SK-N-MC (cell line): ENCODE data around the gene HOXB7.

Source experiments
- DNase-seq: peaks from one replicate; pipeline ENCODE4 v3.0.0-alpha.2; 2011; ENCODE audit warnings: low read depth, low spot score
- H3K27ac ChIP-seq: fragments of 200-600 bp; sonication (generic); 2 replicates; pipeline ENCODE4 v1.5.1; 2016; ENCODE audit warnings: mixed run types
- H3K36me3 ChIP-seq: fragments of 200-600 bp; sonication (generic); 2 replicates; pipeline ENCODE4 v1.6.1; 2017; ENCODE audit warnings: antibody characterized with exemption, low read length, mixed read lengths; ENCODE audit not compliant: insufficient read depth
- H3K4me3 ChIP-seq: fragments of 200-600 bp; sonication (generic); 2 replicates; pipeline ENCODE4 v1.5.1; 2016
- H3K9ac ChIP-seq: fragments of 200-600 bp; sonication (generic); 2 replicates; pipeline ENCODE4 v1.8.0; 2017; ENCODE audit warnings: mixed run types, mixed read lengths; ENCODE audit not compliant: insufficient read length
- H3K9me3 ChIP-seq: fragments of 200-600 bp; sonication (generic); 2 replicates; pipeline ENCODE4 v1.6.1; 2017; ENCODE audit warnings: low read depth, mild to moderate bottlenecking, antibody characterized with exemption, low read length, moderate library complexity, mixed read lengths
- EZH2 ChIP-seq: fragments of 200-600 bp; sonication (generic); IDR thresholded peaks from one replicate; pipeline ENCODE4 v1.6.1; 2017; ENCODE audit warnings: antibody characterized with exemption
- FOXP2 ChIP-seq: optimal IDR thresholded peaks from 2 replicates; pipeline ENCODE3; 2011; ENCODE audit warnings: mild to moderate bottlenecking, moderate library complexity; ENCODE audit not compliant: insufficient read depth; ENCODE audit errors: extremely low read length, control extremely low read depth
- POLR2AphosphoS5 ChIP-seq: IDR thresholded peaks from 2 replicates; pipeline ENCODE4 v1.6.1; 2012; ENCODE audit warnings: mild to moderate bottlenecking, low read depth, low read length, borderline replicate concordance

Gene HOXB7

DNA sequence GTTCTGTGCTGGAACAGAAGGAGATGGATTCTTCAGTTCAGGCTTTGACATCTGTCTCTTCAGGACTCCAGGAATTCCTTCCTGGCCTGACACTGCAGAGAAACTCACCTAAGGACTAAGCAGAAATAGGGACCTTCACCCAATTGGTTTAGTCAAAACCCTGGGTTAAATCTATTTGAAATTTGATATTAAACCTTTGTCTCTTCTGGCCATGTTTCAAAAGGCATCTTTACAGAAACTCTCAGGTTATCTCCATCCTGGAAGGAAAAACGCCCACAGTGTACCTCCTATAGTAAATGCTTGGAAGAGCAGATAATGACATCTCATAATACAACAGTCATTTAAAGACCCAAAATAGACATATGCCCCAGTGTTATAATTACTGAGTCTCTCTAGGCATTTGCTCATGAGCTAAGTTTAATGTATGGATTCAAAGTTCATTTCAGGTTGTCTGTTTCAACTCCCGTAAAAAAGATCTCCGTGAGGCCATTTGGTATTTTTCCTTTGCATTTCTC, 27.1 kb downstream of the HOXB7 start:
- 0 out of 2 replicates have a peak overlapping the region, but pooled peaks have one; percentile 61 for H3K27ac ChIP-seq
- no peak overlapping the region; the same call in 1 of the 2 replicates for H3K4me3 ChIP-seq

DNA sequence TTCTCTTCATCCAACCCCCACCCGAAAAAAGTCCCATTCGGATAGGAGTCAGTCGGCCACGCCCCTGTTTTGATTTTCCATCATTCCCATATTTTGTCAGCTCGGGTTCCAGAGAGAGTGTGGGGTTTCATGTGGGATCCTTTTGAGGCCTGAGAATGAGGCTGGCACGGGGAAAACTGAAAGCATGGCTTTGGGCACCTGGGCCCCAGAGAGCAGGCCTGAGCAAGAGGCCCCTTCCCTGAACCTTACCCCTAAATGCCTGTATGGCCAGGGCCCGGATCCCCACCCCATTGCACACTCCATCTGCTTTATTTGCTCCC, 28.1 kb downstream of the HOXB7 start:
- no peak overlapping the region for H3K4me3 ChIP-seq
- no peaks in the 10 kb centered on the region for H3K36me3 ChIP-seq
- H3K9ac ChIP-seq: no peak overlapping the region
- no peak overlapping the region for H3K27ac ChIP-seq
- H3K9me3 ChIP-seq: no peaks in the 10 kb centered on the region
- no peak for TF ChIP-seq FOXP2
- no peak for TF ChIP-seq EZH2
- TF ChIP-seq POLR2AphosphoS5: no peak
- DNase-seq: no peak

More for the DNA sequence above, 27.1 kb downstream of the HOXB7 start:
- no peak overlapping the region for H3K9ac ChIP-seq
- no peaks in the 10 kb centered on the region for H3K36me3 ChIP-seq
- no peak for TF ChIP-seq EZH2
- TF ChIP-seq POLR2AphosphoS5: no peak
- TF ChIP-seq FOXP2: no peak
- DNase-seq: no peak
- no peaks in the 10 kb centered on the region for H3K9me3 ChIP-seq

DNA sequence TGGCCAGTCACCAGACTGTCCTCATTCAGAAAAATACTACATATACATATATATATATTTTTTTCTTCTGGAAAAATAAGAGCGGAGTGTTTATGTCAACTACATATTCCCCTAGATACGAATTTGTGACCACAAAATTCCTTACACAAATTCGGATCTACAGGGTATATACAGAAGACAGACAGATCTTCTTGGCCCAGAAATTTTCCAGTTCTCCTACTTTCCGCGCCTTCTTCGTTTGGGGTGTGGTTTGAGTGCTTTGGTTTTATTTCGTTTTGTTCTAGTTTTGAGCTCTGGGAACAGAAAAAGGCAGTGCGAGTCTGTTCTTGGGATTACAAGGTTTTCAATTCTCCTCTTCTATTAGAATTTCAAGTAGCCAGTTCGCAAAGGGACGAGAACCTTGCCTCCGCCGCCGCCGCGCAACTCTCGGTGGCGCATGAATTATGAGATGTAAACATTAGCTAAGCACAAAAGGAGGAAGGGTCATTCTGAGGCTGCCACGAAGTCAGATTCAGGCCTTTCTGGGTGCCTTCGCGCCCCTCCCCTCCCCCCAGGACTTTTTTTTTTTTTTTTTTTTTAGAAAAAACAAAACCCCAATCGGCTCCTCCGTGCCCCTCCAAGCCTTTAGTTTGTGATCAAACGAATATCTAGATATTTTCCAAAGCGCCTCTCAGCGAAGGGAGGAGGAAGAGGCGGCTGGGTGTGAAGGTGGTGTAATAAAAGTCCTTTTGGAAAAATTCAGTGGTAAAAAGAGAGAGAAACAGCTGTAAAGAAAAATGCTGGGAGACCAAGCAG, 30.9 kb downstream of the HOXB7 start:
- no peak for TF ChIP-seq POLR2AphosphoS5
- no peak overlapping the region for H3K27ac ChIP-seq

DNA sequence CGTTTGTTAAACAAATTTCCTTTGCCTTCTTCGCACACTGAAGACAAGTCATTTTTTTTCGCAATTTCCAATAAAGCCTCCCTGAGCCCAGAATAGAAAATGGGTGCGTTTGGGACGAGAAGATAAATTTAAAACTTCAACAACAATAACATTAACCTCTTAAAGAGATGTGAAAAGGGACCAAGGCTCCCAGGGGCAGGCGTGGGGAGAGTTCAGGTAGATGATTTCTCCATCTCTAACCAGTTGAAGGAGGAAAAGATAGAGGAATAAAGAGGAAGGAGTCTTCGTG, 31.4 kb downstream of the HOXB7 start:
- H3K9me3 ChIP-seq: no peaks in the 10 kb centered on the region
- TF ChIP-seq FOXP2: no peak
- TF ChIP-seq POLR2AphosphoS5: no peak
- DNase-seq: no peak
- no peak overlapping the region for H3K9ac ChIP-seq
- H3K4me3 ChIP-seq: no peak overlapping the region
- peaks cover 6% of the 10 kb centered on the region; the same call in 1 of the 2 replicates for H3K36me3 ChIP-seq
- no peak overlapping the region for H3K27ac ChIP-seq

More for the DNA sequence above, 30.9 kb downstream of the HOXB7 start:
- H3K9ac ChIP-seq: no peak overlapping the region
- no peaks in the 10 kb centered on the region for H3K9me3 ChIP-seq
- H3K4me3 ChIP-seq: no peak overlapping the region
- no peak for DNase-seq
- peaks cover 6% of the 10 kb centered on the region; the same call in 1 of the 2 replicates for H3K36me3 ChIP-seq

DNA sequence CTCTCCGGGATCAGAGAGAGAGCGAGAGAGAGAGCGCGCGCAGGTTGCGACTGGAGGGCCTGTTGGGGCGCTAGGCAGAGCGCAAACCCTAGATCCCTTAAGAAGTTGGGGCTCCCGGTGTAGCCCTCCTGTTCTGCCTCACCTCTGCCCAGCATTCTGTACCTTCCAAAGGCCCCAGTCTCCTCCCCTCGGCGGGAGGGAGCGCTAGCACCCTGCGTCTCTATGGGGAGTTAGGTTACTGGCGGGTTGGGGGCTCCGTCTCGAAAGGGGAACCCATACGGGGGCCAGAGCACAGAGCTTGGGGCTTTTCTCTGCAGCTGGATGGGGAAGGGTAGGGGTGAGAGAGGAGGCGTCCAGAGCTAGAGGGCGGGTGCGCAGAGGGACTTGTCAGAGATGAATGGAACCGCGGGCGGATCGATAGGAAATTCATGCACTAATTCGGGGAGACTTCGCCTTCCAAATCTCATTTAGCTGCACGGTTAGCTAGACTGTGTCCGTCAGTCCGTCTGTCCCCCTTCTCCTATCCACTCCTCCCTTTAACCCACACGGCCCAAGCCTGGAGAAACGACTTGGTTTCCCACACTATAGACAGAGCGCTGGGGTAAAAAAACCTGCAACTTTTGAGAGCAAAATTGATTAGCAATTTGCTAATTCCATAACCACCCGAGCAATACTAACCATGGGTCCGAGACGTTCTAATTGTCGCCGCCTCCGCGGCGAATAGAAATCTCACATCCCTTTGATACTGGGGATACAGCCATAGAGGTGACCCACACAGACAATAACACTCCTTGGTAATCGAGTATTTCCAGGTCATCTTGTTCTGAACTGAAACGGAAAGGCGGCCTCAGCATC, 32.0 kb downstream of the HOXB7 start:
- DNase-seq: no peak
- Histone ChIP-seq H3K9me3 (no peaks in the 10 kb centered on the region), H3K27ac (no peak overlapping the region), H3K4me3 (peak overlapping the region; percentile 94), H3K9ac (peak overlapping the region; percentile 82), H3K36me3 (peaks cover 6% of the 10 kb centered on the region; the same call in 1 of the 2 replicates)
- no peak for TF ChIP-seq FOXP2
- no peak; the same call in 1 of the 2 replicates for TF ChIP-seq POLR2AphosphoS5
- TF ChIP-seq EZH2: no peak

DNA sequence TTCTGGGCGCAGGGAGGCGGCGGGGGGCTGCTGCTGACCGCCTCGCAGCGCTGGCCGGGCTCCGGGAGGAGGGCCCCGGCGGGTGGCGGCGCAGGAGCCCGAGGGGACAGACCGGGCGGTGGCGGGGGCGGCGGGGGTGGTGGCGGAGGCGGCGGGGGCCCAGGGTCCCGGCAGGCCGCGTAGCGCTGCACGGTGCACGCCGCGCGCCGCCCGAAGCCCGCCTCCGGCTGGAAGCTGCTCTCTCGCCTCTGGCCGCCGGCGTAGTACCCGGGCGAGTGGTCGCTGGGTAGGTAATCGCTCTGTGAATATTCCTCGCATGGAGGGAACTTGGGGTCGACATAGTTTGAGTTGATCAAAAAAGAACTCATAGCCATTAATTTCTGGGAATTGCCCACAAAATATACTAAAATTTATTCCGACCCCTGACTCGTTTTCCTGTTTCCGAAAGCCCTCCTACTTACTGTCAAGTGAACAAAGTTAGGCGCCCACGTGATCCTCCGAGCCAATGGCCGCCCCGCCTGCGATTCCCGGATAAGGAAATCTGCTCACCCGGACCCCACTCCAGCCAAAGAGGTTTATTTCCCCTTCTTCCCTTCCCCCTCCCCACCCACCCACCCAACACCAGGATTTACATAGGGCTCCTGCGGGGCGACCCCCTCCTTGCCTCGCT, 32.7 kb downstream of the HOXB7 start, which contains the start of gene HOXB4:
Gene HOXB4 (minus strand): TSS at position 405 of the 670 bp plus-strand sequence. CDS start 31 bp downstream, at position 374.
- TF ChIP-seq POLR2AphosphoS5: peak; percentile 38; the same call in 1 of the 2 replicates
- TF ChIP-seq EZH2: no peak
- no peak for TF ChIP-seq FOXP2
- Histone ChIP-seq H3K27ac (no peak within 1 kb of the TSS), H3K9ac (peak within 1 kb of the TSS; percentile 82), H3K4me3 (peak within 1 kb of the TSS; percentile 94), H3K9me3 (no peaks in the 10 kb centered on the region), H3K36me3 (peaks cover 6% of the 10 kb centered on the region; the same call in 1 of the 2 replicates)
- peak; percentile 28 for DNase-seq

DNA sequence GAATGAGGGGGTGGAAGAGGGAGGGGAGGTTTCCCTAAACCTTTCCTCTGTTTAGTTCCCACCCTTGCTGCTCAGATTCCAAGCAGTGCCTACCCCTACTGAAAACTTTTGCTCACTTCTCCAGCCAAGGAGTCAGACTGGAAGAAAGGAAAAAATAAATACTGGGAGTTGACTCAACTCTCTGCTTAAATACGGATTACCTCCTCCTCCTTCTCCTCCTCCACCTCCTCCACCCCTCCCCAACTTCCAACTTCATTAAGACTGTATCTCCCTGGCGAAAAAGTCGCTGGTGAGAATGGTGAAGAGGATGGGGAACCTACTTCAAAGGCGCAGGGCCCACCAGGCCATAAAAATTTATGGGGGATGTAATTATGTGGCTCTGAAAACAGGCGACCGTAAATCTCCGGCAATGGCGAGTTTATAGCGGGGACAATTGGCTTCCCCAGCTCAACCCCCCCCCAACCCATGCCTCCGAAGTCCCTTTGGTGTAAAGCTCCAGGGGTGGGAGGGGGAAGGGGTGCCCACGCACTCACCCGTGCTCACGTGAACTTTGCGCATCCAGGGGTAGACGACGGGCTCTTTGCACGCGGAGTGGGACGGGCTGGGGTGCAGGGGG, 33.4 kb downstream of the HOXB7 start:
- H3K27ac ChIP-seq: no peak overlapping the region
- TF ChIP-seq POLR2AphosphoS5: no peak
- TF ChIP-seq EZH2: no peak
- TF ChIP-seq FOXP2: no peak
- peak overlapping the region; percentile 24 for H3K9ac ChIP-seq
- H3K4me3 ChIP-seq: peak overlapping the region; percentile 94
- H3K9me3 ChIP-seq: no peaks in the 10 kb centered on the region
- peaks cover 6% of the 10 kb centered on the region; the same call in 1 of the 2 replicates for H3K36me3 ChIP-seq
- DNase-seq: no peak

DNA sequence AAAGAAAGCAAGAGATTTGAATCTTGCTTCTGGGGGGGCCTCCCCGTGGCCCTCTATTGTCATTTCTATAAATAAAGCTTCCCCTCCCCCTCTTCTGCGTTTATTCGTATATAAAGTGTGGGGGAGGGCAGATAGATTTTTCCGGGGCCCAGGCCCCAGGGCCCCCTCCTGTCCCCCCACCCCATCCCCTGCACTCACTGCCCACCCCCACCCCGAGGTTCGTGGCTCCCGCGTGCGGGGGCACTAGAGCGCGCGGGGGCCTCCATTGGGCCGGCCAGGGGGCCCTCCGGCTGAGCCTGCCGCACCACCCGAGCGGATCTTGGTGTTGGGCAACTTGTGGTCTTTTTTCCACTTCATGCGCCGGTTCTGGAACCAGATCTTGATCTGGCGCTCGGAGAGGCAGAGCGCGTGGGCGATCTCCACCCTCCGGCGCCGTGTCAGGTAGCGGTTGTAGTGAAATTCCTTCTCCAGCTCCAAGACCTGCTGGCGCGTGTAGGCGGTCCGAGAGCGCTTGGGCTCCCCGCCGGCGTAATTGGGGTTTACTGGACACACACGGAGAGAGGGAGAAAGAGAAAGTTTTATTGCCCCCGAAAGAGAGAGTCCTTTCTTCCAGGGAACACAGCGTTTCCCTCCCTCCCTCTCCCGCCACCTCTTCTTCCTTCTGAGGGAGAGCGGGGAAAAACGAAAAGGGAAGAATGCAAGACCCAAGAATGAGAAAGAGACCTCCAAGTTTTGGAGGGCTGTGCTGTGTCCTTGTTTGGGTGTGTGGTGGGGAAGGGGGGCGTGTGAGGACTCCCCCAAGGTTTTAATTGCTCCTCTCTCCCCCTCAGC, 34.1 kb downstream of the HOXB7 start:
- Histone ChIP-seq H3K36me3 (peaks cover 9% of the 10 kb centered on the region; the same call in 1 of the 2 replicates), H3K9ac (peak overlapping the region; percentile 24), H3K9me3 (no peaks in the 10 kb centered on the region), H3K4me3 (peak overlapping the region; percentile 94), H3K27ac (no peak overlapping the region)
- no peak for DNase-seq
- TF ChIP-seq POLR2AphosphoS5 (no peak), FOXP2 (no peak), EZH2 (no peak)
